CD14-positive monocyte (primary cell): ENCODE measurements around the gene LRCH4. TPM values are rescaled to one million over a fixed set of nuclear protein-coding genes. Genes with fewer than 3 reads are reported as not detected.

ENCODE experiments used
- DNase-seq, 3 donors: peaks; one replicate each; pipeline ENCODE4 v3.0.0-alpha.2; 2011 to 2022
- H2AFZ ChIP-seq: 2 replicates; pipeline ENCODE4 v1.6.0; 2012; ENCODE audit warnings: mild to moderate bottlenecking, low read depth, low read length, inconsistent platforms; ENCODE audit not compliant: insufficient read depth, poor library complexity, severe bottlenecking
- H3K27ac ChIP-seq, 2 donors: 1 replicate in 1 of 2; 2 replicates in 1 of 2; pipeline ENCODE4 v1.5.1; 2012 to 2013; ENCODE audit warnings: low read length in 2 of 2, control low read depth in 1 of 2, inconsistent platforms in 1 of 2, low read depth in 1 of 2, mild to moderate bottlenecking in 1 of 2
- H3K27me3 ChIP-seq, 2 donors: one replicate each; pipeline versions ENCODE4 v1.6.0 to v1.6.1; 2011 to 2013; ENCODE audit warnings: low read length in 2 of 2; ENCODE audit not compliant: control insufficient read depth in 2 of 2, insufficient read depth in 2 of 2
- H3K36me3 ChIP-seq, 2 donors: replicated peaks in 1 of 2; 1 replicate in 1 of 2; 2 replicates in 1 of 2; pipeline versions ENCODE4 v1.5.1 to v1.6.1; 2012 to 2013; ENCODE audit warnings: low read length in 2 of 2, control low read depth in 1 of 2, inconsistent platforms in 1 of 2, mild to moderate bottlenecking in 1 of 2; ENCODE audit not compliant: insufficient read depth in 2 of 2, control insufficient read depth in 1 of 2
- H3K4me1 ChIP-seq, 2 donors: 1 replicate in 1 of 2; 2 replicates in 1 of 2; pipeline versions ENCODE4 v1.5.1 to v1.6.1; 2012 to 2013; ENCODE audit warnings: low read length in 2 of 2, control low read depth in 1 of 2, inconsistent platforms in 1 of 2, mild to moderate bottlenecking in 1 of 2, moderate library complexity in 1 of 2; ENCODE audit not compliant: insufficient read depth in 2 of 2, control insufficient read depth in 1 of 2
- H3K4me2 ChIP-seq: replicated peaks from 2 replicates; pipeline ENCODE3; 2012; ENCODE audit warnings: low read length, moderate library complexity, mild to moderate bottlenecking; ENCODE audit not compliant: poor library complexity, severe bottlenecking; ENCODE audit errors: extremely low read depth
- H3K4me3 ChIP-seq, 3 experiments: fragments of 200-600 bp in 1 of 3; sonication (generic) in 1 of 3; replicated peaks in 1 of 3; 1 replicate in 2 of 3; 2 replicates in 1 of 3; pipeline ENCODE4 v1.5.1; 2011 to 2013; ENCODE audit warnings: low read length in 3 of 3, mild to moderate bottlenecking in 3 of 3, control low read depth in 2 of 3, low read depth in 2 of 3, inconsistent platforms in 1 of 3, moderate library complexity in 1 of 3
- H3K79me2 ChIP-seq: 2 replicates; pipeline ENCODE4 v1.6.0; 2012; ENCODE audit warnings: mild to moderate bottlenecking, control low read depth, inconsistent platforms, low read length, moderate library complexity; ENCODE audit not compliant: insufficient read depth
- H3K9ac ChIP-seq: 2 replicates; pipeline ENCODE4 v1.6.0; 2017; ENCODE audit warnings: low read length, mild to moderate bottlenecking; ENCODE audit not compliant: insufficient read depth, poor library complexity, severe bottlenecking
- H3K9me3 ChIP-seq, 2 donors: replicated peaks in 1 of 2; 1 replicate in 1 of 2; 2 replicates in 1 of 2; pipeline versions ENCODE4 v1.5.1 to v1.6.1; 2012 to 2013; ENCODE audit warnings: low read length in 2 of 2, control low read depth in 1 of 2; ENCODE audit not compliant: control insufficient read depth in 1 of 2, insufficient read depth in 1 of 2
- H4K20me1 ChIP-seq: 2 replicates; pipeline ENCODE4 v1.6.0; 2012; ENCODE audit warnings: mild to moderate bottlenecking, low read length, control low read depth, moderate library complexity; ENCODE audit not compliant: insufficient read depth
- H3K27ac Mint-ChIP-seq, 7 donors: one replicate each; pipeline ENCODE4 v1.8.0; 2020; ENCODE audit warnings: mild to moderate bottlenecking in 7 of 7, mixed read lengths in 7 of 7, moderate library complexity in 6 of 7, inconsistent platforms in 2 of 7
- H3K27me3 Mint-ChIP-seq, 3 donors: one replicate each; pipeline ENCODE4 v1.8.0; 2021 to 2022; ENCODE audit warnings: low read depth in 3 of 3, mild to moderate bottlenecking in 3 of 3, mixed read lengths in 3 of 3, moderate library complexity in 3 of 3, inconsistent platforms in 1 of 3
- H3K36me3 Mint-ChIP-seq, 2 donors: one replicate each; pipeline ENCODE4 v1.8.0; 2020; ENCODE audit warnings: mixed read lengths in 2 of 2, inconsistent platforms in 1 of 2, mild to moderate bottlenecking in 1 of 2
- H3K4me1 Mint-ChIP-seq: one replicate; pipeline ENCODE4 v1.8.0; 2020; ENCODE audit warnings: mild to moderate bottlenecking, mixed read lengths
- H3K4me3 Mint-ChIP-seq, 2 donors: one replicate each; pipeline ENCODE4 v1.8.0; 2020; ENCODE audit warnings: mild to moderate bottlenecking in 2 of 2, mixed read lengths in 2 of 2, moderate library complexity in 1 of 2
- H3K9me3 Mint-ChIP-seq, 7 donors: one replicate each; pipeline ENCODE4 v1.8.0; 2020 to 2022; ENCODE audit warnings: mixed read lengths in 7 of 7, mild to moderate bottlenecking in 6 of 7, moderate library complexity in 6 of 7, inconsistent platforms in 2 of 7
- WGBS: methylation state at CpG from one replicate; pipeline ENCODE4 v1.1.5; 2013; ENCODE audit warnings: missing lambda C conversion rate; ENCODE audit not compliant: insufficient coverage; 5-methylcytosine and 5-hydroxymethylcytosine counted together
- intact Hi-C, 2 donors: fragments of 100-400 bp; cut with micrococcal nuclease; formaldehyde crosslinking; loops; one replicate each; pipeline versions ENCODE4 v1.15.0 to v1.15.1; 2023
- polyA plus RNA-seq, 3 donors: library from polyadenylated mRNA; depleted of rRNA in 1 of 3; unstranded in 2 of 3; stranded (reverse) in 1 of 3; fragments of 300-500 nt in 2 of 3; fragments of >200 nt in 1 of 3; fragmentation: Illumina TruSeq in 2 of 3; gene quantifications; 1 replicate in 2 of 3; 2 replicates in 1 of 3; pipeline ENCODE4 v1.2.3, GENCODE V29; 2012 to 2021
- TF ChIP-seq, protein P1 (sequence below): fragments of 200-600 bp; IDR thresholded peaks from one replicate; pipeline ENCODE4 v1.8.0; 2022; ENCODE audit warnings: antibody characterized with exemption, mild to moderate bottlenecking

LRCH4 gene
- polyA plus RNA-seq, 3 donors = 132 to 286 (median 134) TPM

GRCh38 chr7:100584054-100584682 lies 1.8 kb downstream of the LRCH4 start:
- H3K9ac ChIP-seq = peak overlapping the region; percentile 84
- peak overlapping the region; percentile 77 to 100 (median 93) for H3K4me3 ChIP-seq
- peaks cover 0 to 3% (median 0%) of the 10 kb centered on the region in 7 donors for H3K9me3 Mint-ChIP-seq
- H3K4me2 ChIP-seq = peak overlapping the region; percentile 93
- peak overlapping the region; percentile 93 to 99 for H3K4me3 Mint-ChIP-seq
- WGBS = 0% methylated on average over 7 of the region's 15 CpGs
- peaks cover 62% of the 10 kb centered on the region for H4K20me1 ChIP-seq
- intact Hi-C loops = loop anchor here in 1 of 2 donors (10.0 kb wide), 1 partner anchor 661 kb away; the partner anchor contains the start of gene FIS1
- DNase-seq = peak; percentile 8 to 64 (median 61)
- peak overlapping the region; percentile 84 to 88 for H3K27ac ChIP-seq
- H3K4me1 Mint-ChIP-seq = peaks cover 41% of the 10 kb centered on the region
- peaks cover under 1 to 5% of the 10 kb centered on the region in 2 donors for H3K36me3 Mint-ChIP-seq
- H3K9me3 ChIP-seq = no peaks in the 10 kb centered on the region
- H3K4me1 ChIP-seq = peaks cover 34 to 53% of the 10 kb centered on the region in 2 donors
- no peaks in the 10 kb centered on the region for H3K27me3 ChIP-seq
- TF ChIP-seq, protein P1, sequence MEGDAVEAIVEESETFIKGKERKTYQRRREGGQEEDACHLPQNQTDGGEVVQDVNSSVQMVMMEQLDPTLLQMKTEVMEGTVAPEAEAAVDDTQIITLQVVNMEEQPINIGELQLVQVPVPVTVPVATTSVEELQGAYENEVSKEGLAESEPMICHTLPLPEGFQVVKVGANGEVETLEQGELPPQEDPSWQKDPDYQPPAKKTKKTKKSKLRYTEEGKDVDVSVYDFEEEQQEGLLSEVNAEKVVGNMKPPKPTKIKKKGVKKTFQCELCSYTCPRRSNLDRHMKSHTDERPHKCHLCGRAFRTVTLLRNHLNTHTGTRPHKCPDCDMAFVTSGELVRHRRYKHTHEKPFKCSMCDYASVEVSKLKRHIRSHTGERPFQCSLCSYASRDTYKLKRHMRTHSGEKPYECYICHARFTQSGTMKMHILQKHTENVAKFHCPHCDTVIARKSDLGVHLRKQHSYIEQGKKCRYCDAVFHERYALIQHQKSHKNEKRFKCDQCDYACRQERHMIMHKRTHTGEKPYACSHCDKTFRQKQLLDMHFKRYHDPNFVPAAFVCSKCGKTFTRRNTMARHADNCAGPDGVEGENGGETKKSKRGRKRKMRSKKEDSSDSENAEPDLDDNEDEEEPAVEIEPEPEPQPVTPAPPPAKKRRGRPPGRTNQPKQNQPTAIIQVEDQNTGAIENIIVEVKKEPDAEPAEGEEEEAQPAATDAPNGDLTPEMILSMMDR = no peak
- H2AFZ ChIP-seq = peak overlapping the region; percentile 83
- peaks cover 32 to 35% of the 10 kb centered on the region in 2 donors for H3K36me3 ChIP-seq
- H3K27ac Mint-ChIP-seq = peak overlapping the region; percentile 93 to 98 (median 98)
- H3K79me2 ChIP-seq = peaks cover 58% of the 10 kb centered on the region
- H3K27me3 Mint-ChIP-seq = peaks cover under 1 to 5% (median 2%) of the 10 kb centered on the region in 3 donors

GRCh38 chr7:100583132-100584053 lies 2.5 kb downstream of the LRCH4 start:
- Histone ChIP-seq H3K4me2 (peak overlapping the region; percentile 93), H3K4me1 (peaks cover 34 to 53% of the 10 kb centered on the region in 2 donors), H2AFZ (peak overlapping the region; percentile 83), H3K9ac (peak overlapping the region; percentile 84), H3K27me3 (no peaks in the 10 kb centered on the region), H3K79me2 (peaks cover 58% of the 10 kb centered on the region), H3K4me3 (peak overlapping the region; percentile 77 to 100 (median 93)), H4K20me1 (peaks cover 70% of the 10 kb centered on the region), H3K36me3 (peaks cover 40 to 43% of the 10 kb centered on the region in 2 donors), H3K9me3 (no peaks in the 10 kb centered on the region), H3K27ac (peak overlapping the region; percentile 84 to 88)
- Mint-ChIP-seq H3K4me1 (peaks cover 41% of the 10 kb centered on the region), H3K36me3 (peaks cover 5 to 8% of the 10 kb centered on the region in 2 donors), H3K27me3 (peaks cover 0 to 2% (median 1%) of the 10 kb centered on the region in 3 donors), H3K27ac (peak overlapping the region; percentile 93 to 98 (median 98)), H3K4me3 (peak overlapping the region; percentile 93 to 99), H3K9me3 (peaks cover 0 to 3% (median 0%) of the 10 kb centered on the region in 7 donors)
- whole genome bisulfite sequencing = 2% methylated on average over 16 of the region's 23 CpGs
- intact Hi-C loops = loop anchor here in 1 of 2 donors (10.0 kb wide), 1 partner anchor 661 kb away; the partner anchor contains the start of gene FIS1
- TF ChIP-seq, protein P1 = no peak
- peak; percentile 49 to 70 (median 70) for DNase-seq
